NCI-H1092 treated with DMSO at 0.1 percent for 48 hours (cell line): ENCODE results near the gene ADAMTS2.

ENCODE experiments used
- DNase-seq: peaks from one replicate; lab custom pipeline; 2025; lab: John Stamatoyannopoulos, UW

The ADAMTS2 gene

GRCh38 chr5:179124853-179125788 is 220.1 kb downstream of the ADAMTS2 start:
- no peak for DNase-seq

GRCh38 chr5:179124273-179124852 is 220.9 kb downstream of the ADAMTS2 start:
- DNase-seq = no peak

GRCh38 chr5:179123491-179124272 is 221.6 kb downstream of the ADAMTS2 start:
- DNase-seq = no peak

GRCh38 chr5:179123109-179123426 is 222.2 kb downstream of the ADAMTS2 start:
- no peak for DNase-seq

- no peak for DNase-seq
These were observed 222.7 kb downstream of the ADAMTS2 start for GRCh38 chr5:179122411-179123108.

GRCh38 chr5:179121667-179122111 is 223.6 kb downstream of the ADAMTS2 start:
- DNase-seq = no peak

- DNase-seq = no peak
These were observed 224.2 kb downstream of the ADAMTS2 start for GRCh38 chr5:179120951-179121666.

GRCh38 chr5:179120421-179120861 is 224.8 kb downstream of the ADAMTS2 start:
- DNase-seq = no peak

GRCh38 chr5:179119415-179120170 is 225.7 kb downstream of the ADAMTS2 start:
- DNase-seq = no peak

GRCh38 chr5:179118756-179119414 is 226.4 kb downstream of the ADAMTS2 start:
- no peak for DNase-seq

GRCh38 chr5:179118338-179118737 is 226.9 kb downstream of the ADAMTS2 start:
- DNase-seq = no peak

GRCh38 chr5:179115845-179116524 is 229.3 kb downstream of the ADAMTS2 start:
- no peak for DNase-seq

GRCh38 chr5:179115307-179115706 is 230.0 kb downstream of the ADAMTS2 start:
- no peak for DNase-seq

GRCh38 chr5:179114756-179115155 is 230.5 kb downstream of the ADAMTS2 start:
- no peak for DNase-seq

- DNase-seq = no peak
These were observed 231.2 kb downstream of the ADAMTS2 start for GRCh38 chr5:179113945-179114641.

GRCh38 chr5:179113143-179113530 is 232.1 kb downstream of the ADAMTS2 start:
- no peak for DNase-seq

GRCh38 chr5:179112469-179113142 is 232.7 kb downstream of the ADAMTS2 start:
- DNase-seq = no peak
